GM12878 (cell line): Measurements from ENCODE around the gene BLOC1S5.

Experiments used
- GABPA ChIP-seq: IDR thresholded peaks from 2 replicates; pipeline ENCODE4 v1.6.1; 2014; ENCODE audit warnings: antibody characterized with exemption, low read depth, mild to moderate bottlenecking, inconsistent platforms
- TF ChIP-seq, protein P1 (sequence below): IDR thresholded peaks from 2 replicates; pipeline ENCODE4 v1.6.1; 2011; ENCODE audit warnings: low read depth, low read length, improper control_type of control experiment, borderline replicate concordance

DNA sequence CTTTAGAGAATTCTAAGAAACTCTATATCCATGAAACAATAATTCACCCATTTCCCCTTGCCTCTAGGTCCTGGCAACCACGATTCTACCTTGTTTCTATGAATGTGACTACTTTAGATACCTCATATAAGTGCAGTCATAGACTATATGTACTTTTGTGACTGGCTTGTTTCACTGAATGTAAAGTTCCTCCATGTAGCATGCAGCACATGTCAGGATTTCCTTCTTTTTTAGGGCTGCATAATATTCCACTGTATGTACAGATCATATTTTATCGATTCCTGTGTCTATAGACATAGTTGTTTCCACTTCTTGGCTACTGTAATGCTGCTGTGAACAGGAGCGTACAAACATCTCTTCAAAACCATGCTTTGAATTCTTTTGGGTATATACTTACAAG is 26.5 kb upstream of the BLOC1S5 start:
- TF ChIP-seq, protein P1, sequence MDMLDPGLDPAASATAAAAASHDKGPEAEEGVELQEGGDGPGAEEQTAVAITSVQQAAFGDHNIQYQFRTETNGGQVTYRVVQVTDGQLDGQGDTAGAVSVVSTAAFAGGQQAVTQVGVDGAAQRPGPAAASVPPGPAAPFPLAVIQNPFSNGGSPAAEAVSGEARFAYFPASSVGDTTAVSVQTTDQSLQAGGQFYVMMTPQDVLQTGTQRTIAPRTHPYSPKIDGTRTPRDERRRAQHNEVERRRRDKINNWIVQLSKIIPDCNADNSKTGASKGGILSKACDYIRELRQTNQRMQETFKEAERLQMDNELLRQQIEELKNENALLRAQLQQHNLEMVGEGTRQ = no peak
- TF ChIP-seq GABPA = no peak
